ENCODE results near the gene RTP3.

Gene RTP3

GRCh38 chr3:46469680-46470357 lies 28.0 kb upstream of the RTP3 start:
- DNase-seq (ENCODE audit: low read depth in 2 of 2) = no peak

- DNase-seq (ENCODE audit: low read depth in 2 of 2) = no peak
These were observed 26.9 kb upstream of the RTP3 start for GRCh38 chr3:46470831-46471230.

DNA sequence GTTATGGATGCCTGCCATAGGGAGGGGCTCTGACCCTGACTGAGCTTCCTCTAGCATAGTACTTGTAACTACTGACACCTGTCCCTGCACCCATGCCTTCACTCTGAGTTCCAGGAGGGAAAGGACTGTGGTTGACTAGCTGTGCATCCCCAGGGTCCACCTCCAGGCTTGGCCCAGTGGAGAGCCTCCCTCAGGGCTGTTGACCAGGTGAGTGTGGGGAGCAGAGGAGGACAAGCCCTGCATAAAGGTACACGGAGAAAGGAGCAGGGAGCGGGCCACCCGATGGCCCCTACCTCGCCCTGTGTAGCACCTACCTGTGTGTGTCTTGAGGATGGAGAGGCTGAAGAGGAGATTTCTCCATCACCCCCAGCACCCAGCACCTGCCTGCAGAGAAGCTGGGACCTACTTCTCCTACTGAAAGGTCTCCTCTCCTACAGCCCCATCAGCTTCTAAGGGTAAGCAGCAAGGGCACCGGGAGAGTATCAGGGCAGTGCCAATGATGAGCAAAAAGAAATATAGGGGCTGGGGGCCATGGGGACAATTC lies 26.3 kb upstream of the RTP3 start:
- DNase-seq (ENCODE audit: low read depth in 2 of 2) = no peak

- no peak for DNase-seq (ENCODE audit: low read depth in 2 of 2)
These were observed 25.0 kb upstream of the RTP3 start for GRCh38 chr3:46472736-46473135.

GRCh38 chr3:46477145-46477544 lies 20.6 kb upstream of the RTP3 start:
- DNase-seq (ENCODE audit: low read depth in 2 of 2) = no peak

DNA sequence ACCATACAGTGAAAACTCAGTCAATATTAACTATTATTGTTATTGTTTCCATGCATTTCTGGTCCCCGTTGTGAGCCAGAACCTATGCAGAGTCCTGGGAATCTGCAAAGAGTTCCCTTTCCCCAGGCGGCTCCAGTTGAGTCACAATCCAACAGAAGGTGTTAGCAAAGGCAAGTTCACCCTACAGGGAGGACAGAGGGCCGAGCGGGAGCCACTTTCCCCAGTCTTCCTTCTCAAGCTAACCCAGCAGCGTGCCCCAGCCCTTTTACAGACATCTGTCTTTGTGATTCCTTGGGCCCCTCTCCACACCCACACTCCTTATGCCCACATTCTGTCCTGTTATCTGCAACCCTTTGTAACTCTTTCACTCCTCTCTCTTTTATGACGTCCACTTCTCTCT lies 20.0 kb upstream of the RTP3 start:
- DNase-seq (ENCODE audit: low read depth in 2 of 2) = no peak

DNA sequence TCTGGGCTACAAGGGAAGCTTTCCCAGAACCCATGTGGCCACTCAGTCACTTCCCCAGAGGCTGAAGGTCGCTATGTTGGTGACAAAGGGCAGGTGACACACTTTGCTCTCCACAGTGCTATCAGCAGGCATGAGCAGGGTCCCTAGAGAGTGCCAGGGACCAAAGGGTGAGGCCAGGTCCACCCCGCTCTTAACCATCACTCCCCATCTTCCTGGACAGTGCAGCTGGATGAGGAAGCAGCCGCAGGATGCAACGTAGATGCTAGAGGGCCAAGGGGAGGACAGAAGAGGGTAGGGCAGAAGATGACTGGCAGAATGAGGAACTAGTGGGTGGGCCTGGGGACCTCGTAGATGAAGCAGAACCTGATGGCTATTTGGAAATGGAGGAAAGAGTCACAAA lies 19.4 kb upstream of the RTP3 start:
- DNase-seq (ENCODE audit: low read depth in 2 of 2) = no peak

DNA sequence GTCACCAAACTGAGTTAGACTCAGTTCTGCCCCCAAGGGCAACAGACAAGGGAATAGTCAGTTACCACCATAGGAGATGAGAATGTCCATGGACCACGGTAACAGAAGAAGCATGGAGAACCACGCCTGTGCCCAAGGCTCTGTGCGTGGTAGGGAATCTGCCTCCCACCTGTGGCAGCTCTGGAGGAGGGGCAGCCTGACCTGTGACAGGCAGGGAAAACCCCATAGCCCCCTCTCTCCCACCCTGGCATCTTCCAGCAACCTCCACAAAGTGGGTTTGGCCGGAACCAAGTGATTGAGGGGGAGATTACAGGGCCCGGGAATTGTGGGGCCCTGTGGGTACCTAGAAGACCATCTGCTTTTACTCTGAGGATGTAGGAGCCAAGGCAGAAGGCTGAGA lies 18.8 kb upstream of the RTP3 start:
- DNase-seq (ENCODE audit: low read depth in 2 of 2) = no peak

- DNase-seq (ENCODE audit: low read depth in 2 of 2) = no peak
These were observed 18.1 kb upstream of the RTP3 start for GRCh38 chr3:46479696-46480095.

GRCh38 chr3:46480491-46481195 lies 17.1 kb upstream of the RTP3 start:
- DNase-seq (ENCODE audit: low read depth in 2 of 2) = no peak

DNA sequence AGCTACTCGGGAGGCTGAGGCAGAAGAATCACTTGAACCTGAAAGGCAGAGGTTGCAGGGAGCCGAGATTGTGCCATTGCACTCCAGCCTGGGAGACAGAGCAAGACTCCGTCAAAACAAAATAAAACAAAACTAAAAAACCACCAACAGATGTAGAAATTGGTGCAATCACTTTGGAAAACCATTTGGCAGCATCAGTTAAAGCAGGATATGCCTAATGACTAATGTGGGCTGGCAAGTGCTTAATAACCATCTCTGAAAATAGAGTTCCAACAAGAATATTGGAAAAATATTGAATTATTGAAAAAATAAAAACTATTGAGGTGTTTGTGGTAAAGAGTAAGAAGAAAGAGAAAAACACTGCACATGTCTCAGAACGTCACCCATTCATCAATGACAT lies 16.1 kb upstream of the RTP3 start:
- DNase-seq (ENCODE audit: low read depth in 2 of 2) = no peak

- no peak for DNase-seq (ENCODE audit: low read depth in 2 of 2)
These were observed 15.0 kb upstream of the RTP3 start for GRCh38 chr3:46482632-46483350.

GRCh38 chr3:46483825-46484224 lies 14.0 kb upstream of the RTP3 start:
- no peak for DNase-seq (ENCODE audit: low read depth in 2 of 2)

- no peak for DNase-seq (ENCODE audit: low read depth in 2 of 2)
These were observed 13.4 kb upstream of the RTP3 start for GRCh38 chr3:46484388-46484787.

DNA sequence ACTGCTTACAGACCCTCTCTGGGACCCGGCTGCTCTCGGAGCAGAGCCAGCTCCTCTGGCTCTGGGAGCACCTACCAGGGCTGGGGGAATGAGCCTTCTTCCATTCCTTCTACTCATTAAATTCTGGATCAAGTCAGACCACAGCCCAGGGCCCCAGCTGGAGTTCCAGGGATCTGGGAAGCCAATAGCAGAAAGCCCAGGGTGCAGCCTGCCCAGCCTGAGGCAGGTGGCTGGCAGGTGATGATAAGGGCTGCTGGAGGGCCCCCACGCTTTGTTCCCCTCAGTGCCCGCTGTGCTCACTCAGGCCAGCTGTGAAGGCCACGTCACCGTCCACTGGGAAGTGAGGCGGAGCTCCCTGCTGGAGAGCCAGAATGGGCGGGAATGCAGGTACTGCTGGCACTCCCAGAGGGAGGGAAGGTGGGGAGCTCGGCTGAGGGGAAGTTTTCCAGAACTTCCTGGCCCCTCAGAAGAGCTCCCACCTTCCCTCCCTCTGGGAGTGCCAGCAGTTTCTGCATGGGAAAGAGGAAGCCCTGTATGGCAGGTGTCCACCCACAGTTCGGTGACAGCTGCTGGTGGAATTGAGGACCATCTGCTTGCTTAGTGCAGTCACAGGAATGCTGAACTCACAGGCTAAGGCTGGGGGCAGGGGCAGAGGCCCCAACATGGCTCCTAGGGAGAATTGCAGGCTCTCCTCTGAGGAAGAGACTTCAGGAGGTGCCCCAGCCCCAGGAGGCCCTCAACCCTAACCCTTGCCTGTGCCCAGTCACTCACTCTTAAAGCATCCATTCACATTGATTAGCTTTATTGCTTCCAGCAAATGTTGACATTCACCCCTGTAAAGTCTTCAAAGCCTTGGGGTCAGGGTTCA lies 12.6 kb upstream of the RTP3 start:
- DNase-seq (ENCODE audit: low read depth in 2 of 2) = no peak

GRCh38 chr3:46485779-46486175 lies 12.0 kb upstream of the RTP3 start:
- no peak for DNase-seq (ENCODE audit: low read depth in 2 of 2)

GRCh38 chr3:46488735-46489361 lies 8.9 kb upstream of the RTP3 start:
- DNase-seq (ENCODE audit: low read depth in 2 of 2) = peak; percentile 83 to 86

GRCh38 chr3:46489381-46489780 lies 8.4 kb upstream of the RTP3 start:
- DNase-seq (ENCODE audit: low read depth in 2 of 2) = no peak

DNA sequence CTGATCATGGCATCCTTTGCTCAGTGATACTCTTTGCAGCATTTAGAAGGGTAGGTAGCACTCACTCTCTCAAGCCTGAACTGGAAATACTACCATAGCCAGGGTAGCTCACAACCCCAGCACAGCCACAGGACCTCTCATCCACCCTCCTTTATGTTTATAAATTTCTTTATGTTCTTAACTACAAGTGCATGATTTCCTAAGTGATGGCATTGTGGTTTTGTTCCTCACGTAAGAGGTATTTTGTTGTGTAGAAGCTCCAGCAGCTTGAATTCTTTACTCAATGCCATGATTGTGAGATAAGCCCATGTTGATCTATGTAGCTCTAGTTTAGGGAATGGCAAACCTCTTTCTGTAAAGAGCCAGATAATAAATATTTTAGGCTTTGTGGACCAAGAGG lies 7.9 kb upstream of the RTP3 start:
- no peak for DNase-seq (ENCODE audit: low read depth in 2 of 2)

DNA sequence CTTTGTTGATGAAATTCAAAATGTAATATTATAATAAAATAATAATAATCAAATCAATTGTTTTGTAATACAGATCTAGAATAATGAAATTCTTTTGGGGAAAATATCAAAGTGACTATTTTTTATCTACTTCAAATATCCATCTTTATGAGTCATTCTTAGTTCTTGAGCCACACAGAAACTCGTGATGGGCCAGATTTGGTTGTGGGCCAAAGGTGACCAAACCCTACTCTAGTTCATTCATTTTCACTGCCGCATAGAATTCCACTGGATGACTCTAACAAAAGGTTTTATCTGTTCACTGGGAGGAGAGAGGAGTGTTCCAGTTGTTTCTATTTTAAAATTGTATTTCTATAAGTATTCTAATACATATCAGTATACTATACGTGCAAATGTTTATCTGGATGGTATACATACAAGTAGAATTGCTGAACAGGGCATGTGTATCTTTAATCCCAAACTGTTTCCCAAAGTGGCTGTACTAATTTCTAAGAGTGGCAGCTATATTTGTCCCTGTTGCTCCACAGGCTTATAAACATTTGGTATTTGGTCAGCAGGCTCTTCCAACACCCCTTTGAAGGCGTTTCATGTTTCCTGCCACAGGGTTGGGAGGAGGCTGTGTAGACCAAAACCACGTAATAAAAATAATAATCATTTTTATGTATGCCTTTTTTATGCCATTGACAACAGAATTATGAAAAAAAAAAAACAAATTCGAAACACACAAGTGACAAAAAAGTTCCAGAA lies 7.3 kb upstream of the RTP3 start:
- no peak for DNase-seq (ENCODE audit: low read depth in 2 of 2)

All from activated CD8-positive, alpha-beta memory T cell treated with anti-CD3 and anti-CD28 coated beads for 4 hours (primary cell).